K562 (cell line): ENCODE results near the gene RELL2. TPM values are rescaled to one million over a fixed set of nuclear protein-coding genes. Genes with fewer than 3 reads are reported as not detected.

ENCODE experiments used
- polyA plus RNA-seq, 8 experiments: library from polyadenylated mRNA; depleted of rRNA in 4 of 8; stranded (reverse) in 5 of 8; unstranded in 3 of 8; fragments of >200 nt; fragmentation: Nextera tagmentation in 2 of 8; fragmentation: Illumina TruSeq in 1 of 8; extraction: Ambion mirVana in 2 of 8; extraction: Trizol in 1 of 8; gene quantifications; 2 replicates each; pipeline versions ENCODE4 v1.2.1 to v1.2.3, GENCODE V29; 2011 to 2014; ENCODE audit warnings: inconsistent platforms in 1 of 8, missing spikeins in 1 of 8
- small RNA-seq: library from RNA; depleted of rRNA; stranded (forward); fragments of <200 nt; gene quantifications from one replicate; pipeline ENCODE3, GENCODE V24; 2014
- total RNA-seq, 7 experiments: library from RNA; depleted of rRNA in 6 of 7; stranded (reverse); fragments of >200 nt in 6 of 7; fragmentation: Illumina TruSeq in 2 of 7; extraction: Trizol in 2 of 7; gene quantifications; 2 replicates each; pipeline versions ENCODE4 v1.2.1 to v1.2.3, GENCODE V29; 2011 to 2021; ENCODE audit warnings: low replicate concordance in 1 of 7

Gene RELL2
- total and polyA plus RNA-seq, 9 of the 15 experiments (the other 6 are each of a cell fraction or from before 2014, with no cell fraction given): 0.06 to 36.0 (median 14.3) TPM

Small RNA genes within 50 kb of the gene (small RNA-seq; reads per million reads assigned to genes)
- gene RPS27AP10: not detected

Other genes starting within 250 kb of the RELL2 start
Only the 7 nearest of the 17 such genes appear.
- not detected in 2 replicates for gene PCDHGC3, start 161.0 kb upstream of the RELL2 start, total RNA-seq (2014; rRNA removed)
- gene PCDHGC3, start 161.0 kb upstream of the RELL2 start, total RNA-seq (2014; rRNA removed; fragmentation: Illumina TruSeq; extraction: Trizol): not detected in 2 replicates
- gene PCDHGC3, start 161.0 kb upstream of the RELL2 start, total RNA-seq (2015; rRNA removed; fragmentation: Illumina TruSeq; extraction: Trizol): not detected in 2 replicates
- gene PCDHGC3, start 161.0 kb upstream of the RELL2 start, total RNA-seq (2021): 0.07 and 0.20 TPM in 2 replicates
- gene PCDHGC3, start 161.0 kb upstream of the RELL2 start, polyA plus RNA-seq (2011; rRNA removed): not detected in 2 replicates
- not detected in 2 replicates for gene PCDHGC3, start 161.0 kb upstream of the RELL2 start, polyA plus RNA-seq (2014; fragmentation: Illumina TruSeq; extraction: Trizol)
- not detected for gene PCDHGC3, start 161.0 kb upstream of the RELL2 start, polyA plus RNA-seq (2014; fragmentation: Nextera tagmentation; extraction: Ambion mirVana)
- not detected in 2 replicates for gene PCDHGC3, start 161.0 kb upstream of the RELL2 start, polyA plus RNA-seq (2014; rRNA removed)
- gene PCDHGC4, start 152.0 kb upstream of the RELL2 start, total RNA-seq (2014; rRNA removed): 0.05 TPM in 1 of 2 replicates, not detected in the other
- not detected in 2 replicates for gene PCDHGC4, start 152.0 kb upstream of the RELL2 start, total RNA-seq (2014; rRNA removed; fragmentation: Illumina TruSeq; extraction: Trizol)
- gene PCDHGC4, start 152.0 kb upstream of the RELL2 start, total RNA-seq (2015; rRNA removed; fragmentation: Illumina TruSeq; extraction: Trizol): not detected in 2 replicates
- gene PCDHGC4, start 152.0 kb upstream of the RELL2 start, total RNA-seq (2021): not detected in 2 replicates
- not detected in 2 replicates for gene PCDHGC4, start 152.0 kb upstream of the RELL2 start, polyA plus RNA-seq (2011; rRNA removed)
- gene PCDHGC4, start 152.0 kb upstream of the RELL2 start, polyA plus RNA-seq (2014; fragmentation: Illumina TruSeq; extraction: Trizol): not detected in 2 replicates
- gene PCDHGC4, start 152.0 kb upstream of the RELL2 start, polyA plus RNA-seq (2014; fragmentation: Nextera tagmentation; extraction: Ambion mirVana): not detected
- not detected in 2 replicates for gene PCDHGC4, start 152.0 kb upstream of the RELL2 start, polyA plus RNA-seq (2014; rRNA removed)
- gene PCDHGC5, start 147.9 kb upstream of the RELL2 start, total RNA-seq (2014; rRNA removed): not detected in 2 replicates
- gene PCDHGC5, start 147.9 kb upstream of the RELL2 start, total RNA-seq (2014; rRNA removed; fragmentation: Illumina TruSeq; extraction: Trizol): not detected in 2 replicates
- gene PCDHGC5, start 147.9 kb upstream of the RELL2 start, total RNA-seq (2015; rRNA removed; fragmentation: Illumina TruSeq; extraction: Trizol): not detected in 2 replicates
- gene PCDHGC5, start 147.9 kb upstream of the RELL2 start, total RNA-seq (2021): not detected in 2 replicates
- gene PCDHGC5, start 147.9 kb upstream of the RELL2 start, polyA plus RNA-seq (2011; rRNA removed): not detected in 2 replicates
- gene PCDHGC5, start 147.9 kb upstream of the RELL2 start, polyA plus RNA-seq (2014; fragmentation: Illumina TruSeq; extraction: Trizol): not detected in 2 replicates
- gene PCDHGC5, start 147.9 kb upstream of the RELL2 start, polyA plus RNA-seq (2014; fragmentation: Nextera tagmentation; extraction: Ambion mirVana): not detected
- not detected in 2 replicates for gene PCDHGC5, start 147.9 kb upstream of the RELL2 start, polyA plus RNA-seq (2014; rRNA removed)
- 90.1 and 91.4 TPM in 2 replicates for gene DIAPH1, start 18.0 kb upstream of the RELL2 start, total RNA-seq (2014; rRNA removed)
- 73.7 and 84.9 TPM in 2 replicates for gene DIAPH1, start 18.0 kb upstream of the RELL2 start, total RNA-seq (2014; rRNA removed; fragmentation: Illumina TruSeq; extraction: Trizol)
- 60.8 and 68.0 TPM in 2 replicates for gene DIAPH1, start 18.0 kb upstream of the RELL2 start, total RNA-seq (2015; rRNA removed; fragmentation: Illumina TruSeq; extraction: Trizol)
- 268 and 328 TPM in 2 replicates for gene DIAPH1, start 18.0 kb upstream of the RELL2 start, total RNA-seq (2021)
- 146 and 159 TPM in 2 replicates for gene DIAPH1, start 18.0 kb upstream of the RELL2 start, polyA plus RNA-seq (2011; rRNA removed)
- gene DIAPH1, start 18.0 kb upstream of the RELL2 start, polyA plus RNA-seq (2014; fragmentation: Illumina TruSeq; extraction: Trizol): 261 and 291 TPM in 2 replicates
- gene DIAPH1, start 18.0 kb upstream of the RELL2 start, polyA plus RNA-seq (2014; fragmentation: Nextera tagmentation; extraction: Ambion mirVana): 10 to 100 TPM; 75.8 to 97.8 TPM
- 131 and 168 TPM in 2 replicates for gene DIAPH1, start 18.0 kb upstream of the RELL2 start, polyA plus RNA-seq (2014; rRNA removed)
- 111 and 160 TPM in 2 replicates for gene HDAC3, start 148 bp upstream of the RELL2 start, total RNA-seq (2014; rRNA removed)
- gene HDAC3, start 148 bp upstream of the RELL2 start, total RNA-seq (2014; rRNA removed; fragmentation: Illumina TruSeq; extraction: Trizol): 118 and 129 TPM in 2 replicates
- 116 and 130 TPM in 2 replicates for gene HDAC3, start 148 bp upstream of the RELL2 start, total RNA-seq (2015; rRNA removed; fragmentation: Illumina TruSeq; extraction: Trizol)
- gene HDAC3, start 148 bp upstream of the RELL2 start, total RNA-seq (2021): 114 and 119 TPM in 2 replicates
- 190 and 191 TPM in 2 replicates for gene HDAC3, start 148 bp upstream of the RELL2 start, polyA plus RNA-seq (2011; rRNA removed)
- gene HDAC3, start 148 bp upstream of the RELL2 start, polyA plus RNA-seq (2014; fragmentation: Illumina TruSeq; extraction: Trizol): 144 and 153 TPM in 2 replicates
- gene HDAC3, start 148 bp upstream of the RELL2 start, polyA plus RNA-seq (2014; fragmentation: Nextera tagmentation; extraction: Ambion mirVana): 100 to 1,000 TPM in 1 of 2 experiments, 10 to 100 TPM in 1; 89.7 to 107 TPM
- 120 and 137 TPM in 2 replicates for gene HDAC3, start 148 bp upstream of the RELL2 start, polyA plus RNA-seq (2014; rRNA removed)
- gene FCHSD1, start 14.4 kb downstream of the RELL2 start, total RNA-seq (2014; rRNA removed): 19.2 and 20.6 TPM in 2 replicates
- 7.0 and 7.9 TPM in 2 replicates for gene FCHSD1, start 14.4 kb downstream of the RELL2 start, total RNA-seq (2014; rRNA removed; fragmentation: Illumina TruSeq; extraction: Trizol)
- gene FCHSD1, start 14.4 kb downstream of the RELL2 start, total RNA-seq (2015; rRNA removed; fragmentation: Illumina TruSeq; extraction: Trizol): 12.9 and 13.7 TPM in 2 replicates
- gene FCHSD1, start 14.4 kb downstream of the RELL2 start, total RNA-seq (2021): 19.2 and 26.5 TPM in 2 replicates
- gene FCHSD1, start 14.4 kb downstream of the RELL2 start, polyA plus RNA-seq (2011; rRNA removed): 24.8 and 36.2 TPM in 2 replicates
- 13.6 and 20.6 TPM in 2 replicates for gene FCHSD1, start 14.4 kb downstream of the RELL2 start, polyA plus RNA-seq (2014; fragmentation: Illumina TruSeq; extraction: Trizol)
- gene FCHSD1, start 14.4 kb downstream of the RELL2 start, polyA plus RNA-seq (2014; fragmentation: Nextera tagmentation; extraction: Ambion mirVana): under 1 TPM; 0.35 to 0.84 TPM
- gene FCHSD1, start 14.4 kb downstream of the RELL2 start, polyA plus RNA-seq (2014; rRNA removed): 28.6 and 37.5 TPM in 2 replicates
- 6.4 and 8.6 TPM in 2 replicates for gene ARAP3, start 45.2 kb downstream of the RELL2 start, total RNA-seq (2014; rRNA removed)
- 5.1 and 5.2 TPM in 2 replicates for gene ARAP3, start 45.2 kb downstream of the RELL2 start, total RNA-seq (2014; rRNA removed; fragmentation: Illumina TruSeq; extraction: Trizol)
- 7.1 and 7.5 TPM in 2 replicates for gene ARAP3, start 45.2 kb downstream of the RELL2 start, total RNA-seq (2015; rRNA removed; fragmentation: Illumina TruSeq; extraction: Trizol)
- gene ARAP3, start 45.2 kb downstream of the RELL2 start, total RNA-seq (2021): 23.3 and 25.7 TPM in 2 replicates
- 6.1 and 7.0 TPM in 2 replicates for gene ARAP3, start 45.2 kb downstream of the RELL2 start, polyA plus RNA-seq (2011; rRNA removed)
- gene ARAP3, start 45.2 kb downstream of the RELL2 start, polyA plus RNA-seq (2014; fragmentation: Illumina TruSeq; extraction: Trizol): 16.6 and 16.8 TPM in 2 replicates
- gene ARAP3, start 45.2 kb downstream of the RELL2 start, polyA plus RNA-seq (2014; fragmentation: Nextera tagmentation; extraction: Ambion mirVana): 1 to 10 TPM in 1 of 2 experiments, under 1 TPM in 1; 0.83 to 1.4 TPM
- gene ARAP3, start 45.2 kb downstream of the RELL2 start, polyA plus RNA-seq (2014; rRNA removed): 14.8 and 16.7 TPM in 2 replicates